Midbrain (tissue), 1 donor: ENCODE results near the gene PCDH15.

Experiments used
- DNase-seq: peaks from one replicate; lab custom pipeline; 2025; lab: John Stamatoyannopoulos, UW

Gene PCDH15

DNA sequence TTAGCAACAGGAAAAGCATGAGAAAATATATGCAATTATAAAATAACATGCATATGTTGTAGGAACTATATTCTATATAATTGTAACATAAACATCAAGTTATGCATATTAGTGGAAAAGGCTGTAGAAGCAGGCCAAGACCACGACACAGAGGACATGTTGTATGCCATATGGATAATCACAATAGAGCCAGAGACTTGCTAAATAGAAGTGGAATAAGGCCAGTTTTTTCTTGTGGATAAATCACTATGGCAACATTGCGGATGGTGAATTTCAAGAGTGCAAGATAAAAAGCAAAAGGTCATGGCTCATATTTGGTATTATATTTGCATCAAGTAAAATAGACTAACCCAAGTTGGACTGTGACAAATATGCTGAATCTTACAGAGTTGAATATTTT lies 93.0 kb downstream of the PCDH15 start:
- DNase-seq = no peak

DNA sequence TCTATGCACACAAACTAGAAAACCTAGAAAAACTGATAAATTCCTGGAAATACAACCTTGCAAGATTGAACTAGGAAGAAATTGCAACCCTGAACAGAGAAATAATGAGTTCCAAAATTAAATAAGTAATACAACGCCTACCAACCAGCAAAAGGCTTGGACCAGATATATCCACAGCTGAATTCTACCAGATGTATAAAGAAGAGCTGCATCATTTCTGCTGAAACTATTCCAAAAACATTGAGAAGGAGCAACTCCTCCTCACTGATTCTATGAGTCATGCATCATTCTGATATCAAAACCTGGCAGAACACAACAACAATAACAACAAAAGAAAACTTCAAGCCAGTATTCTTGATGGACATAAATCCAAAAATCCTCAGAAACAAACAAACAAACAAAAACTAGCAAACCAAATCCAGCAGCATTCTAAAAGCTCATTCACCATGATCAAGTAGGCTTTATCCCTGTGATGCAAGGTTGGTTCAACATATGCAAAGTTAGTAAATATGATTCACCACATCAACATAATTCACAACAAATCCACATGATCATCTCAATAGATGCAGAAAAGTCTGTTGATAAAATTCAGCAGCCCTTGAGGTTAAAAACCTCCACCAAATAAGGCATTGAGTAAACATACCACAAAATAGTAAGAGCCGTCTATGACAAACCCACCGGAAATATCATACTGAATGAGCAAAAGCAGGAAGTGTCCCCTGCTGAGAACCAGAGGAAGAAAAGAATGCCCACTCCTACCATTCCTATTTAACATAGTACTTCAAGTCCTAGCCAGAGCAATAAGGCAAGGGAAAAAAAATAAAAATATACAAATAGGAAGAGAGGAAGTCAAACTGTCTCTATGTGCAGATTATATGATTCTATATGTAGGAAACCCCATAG lies 98.2 kb downstream of the PCDH15 start:
- no peak for DNase-seq

DNA sequence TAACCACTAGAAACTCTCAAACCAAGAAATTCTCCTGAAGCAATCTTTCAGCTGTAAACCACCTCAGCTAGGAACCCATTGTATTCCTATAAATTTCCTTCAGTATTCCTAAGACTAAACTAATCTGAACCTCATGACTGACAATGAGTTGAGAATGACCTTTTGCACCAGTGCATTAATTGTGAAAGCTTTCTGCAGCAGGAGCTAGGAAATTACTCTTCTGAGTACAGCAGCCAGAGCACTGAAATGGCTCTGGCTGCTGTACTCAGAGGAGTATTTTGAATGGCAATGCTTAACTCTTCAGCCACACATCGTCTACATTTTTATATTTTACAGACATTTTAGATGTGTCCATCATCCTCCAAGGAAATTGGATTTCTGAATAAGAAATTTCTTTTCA lies 109.7 kb downstream of the PCDH15 start:
- DNase-seq = no peak

DNA sequence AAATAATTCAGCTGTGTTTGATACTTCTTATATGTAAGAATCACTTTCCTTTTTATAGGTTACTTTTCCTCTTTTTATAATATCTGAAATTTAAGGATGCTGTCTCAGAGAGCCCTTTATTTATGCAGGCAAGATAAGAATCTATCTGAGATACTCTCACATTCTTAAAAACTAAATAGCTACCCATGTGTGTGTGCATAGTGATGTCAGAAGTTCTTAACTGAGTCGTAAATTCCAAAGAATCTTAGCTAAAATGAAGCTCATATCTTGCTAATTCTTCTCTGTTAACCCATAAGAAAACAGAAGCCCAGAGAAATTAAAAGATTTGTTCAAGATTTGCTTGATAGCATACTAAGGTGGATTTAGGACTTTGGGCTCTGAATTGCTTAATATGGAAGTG lies 118.5 kb downstream of the PCDH15 start:
- no peak for DNase-seq

DNA sequence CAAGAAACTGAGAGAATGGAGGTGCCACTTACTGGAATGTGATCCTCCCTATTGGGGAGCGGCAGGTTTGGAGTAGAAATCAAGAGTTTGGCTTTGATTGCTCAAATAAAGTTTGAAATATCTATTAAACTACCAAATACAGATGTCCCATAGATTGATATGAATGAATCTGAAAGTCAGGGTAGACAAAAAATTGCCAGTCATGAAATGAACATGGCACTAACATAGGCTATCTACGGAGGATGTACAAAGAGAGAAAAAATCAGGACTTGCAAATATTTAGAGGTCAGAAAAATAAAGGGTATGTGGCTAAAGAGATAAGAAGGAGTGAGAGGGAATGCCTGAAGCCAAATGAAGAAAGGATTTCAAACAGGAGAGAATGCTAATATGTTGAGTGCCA lies 119.9 kb downstream of the PCDH15 start:
- no peak for DNase-seq

DNA sequence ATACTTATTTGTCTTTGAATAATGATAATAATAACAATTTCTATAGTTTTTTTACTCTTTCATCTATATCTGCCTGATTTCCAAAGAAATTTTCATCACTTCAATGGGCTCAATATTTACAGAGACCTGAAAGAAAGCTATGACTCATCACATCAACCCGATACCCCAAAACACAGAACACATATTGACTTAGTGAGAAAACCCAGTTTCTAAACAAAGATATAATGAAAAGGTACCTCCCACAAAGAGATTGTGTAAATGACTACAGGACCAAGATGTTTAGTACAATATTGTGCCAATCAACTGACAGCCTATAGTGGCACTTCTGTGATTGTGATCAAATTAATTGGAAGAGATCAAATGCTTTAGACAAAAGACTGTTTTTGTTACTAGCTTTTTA lies 133.9 kb downstream of the PCDH15 start:
- DNase-seq = no peak

DNA sequence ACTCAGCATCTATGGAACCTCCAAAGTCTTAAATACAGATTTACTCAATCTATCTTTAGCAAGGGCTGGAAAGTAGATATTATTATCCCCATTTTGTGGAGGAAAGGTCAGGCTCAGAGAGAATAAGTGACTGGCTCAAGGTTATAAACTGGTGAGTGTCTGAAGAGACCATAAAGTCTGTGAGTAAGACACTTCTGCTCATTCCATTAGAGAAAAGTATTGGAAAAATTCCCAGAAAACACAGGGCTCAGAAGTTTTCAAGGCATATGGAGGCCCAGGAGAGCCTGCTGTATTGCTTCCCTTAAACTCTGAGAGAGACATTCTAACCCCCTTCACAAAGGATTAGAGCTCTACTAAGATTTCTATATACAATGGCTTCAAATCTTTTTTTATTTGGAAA lies 134.8 kb downstream of the PCDH15 start:
- DNase-seq = no peak

DNA sequence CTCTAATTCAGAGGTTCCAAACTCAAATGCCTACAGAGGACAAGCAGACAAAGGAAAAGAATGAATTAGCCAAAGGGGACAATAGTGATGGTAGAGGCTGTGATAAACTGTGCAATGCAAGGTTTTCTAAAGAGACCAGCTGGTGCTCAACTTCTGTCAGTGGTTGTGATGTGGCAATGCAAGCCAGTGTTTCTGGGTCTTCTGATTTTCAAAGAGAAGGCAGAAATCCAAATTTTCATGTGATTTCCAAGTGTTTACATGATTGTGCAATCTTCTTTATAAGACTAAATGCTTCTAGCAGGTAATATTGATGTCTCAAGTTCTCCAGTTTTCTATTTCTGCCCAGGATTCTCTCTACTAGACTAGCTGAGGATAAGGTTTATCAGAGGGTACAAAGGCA lies 135.9 kb downstream of the PCDH15 start:
- DNase-seq = no peak

DNA sequence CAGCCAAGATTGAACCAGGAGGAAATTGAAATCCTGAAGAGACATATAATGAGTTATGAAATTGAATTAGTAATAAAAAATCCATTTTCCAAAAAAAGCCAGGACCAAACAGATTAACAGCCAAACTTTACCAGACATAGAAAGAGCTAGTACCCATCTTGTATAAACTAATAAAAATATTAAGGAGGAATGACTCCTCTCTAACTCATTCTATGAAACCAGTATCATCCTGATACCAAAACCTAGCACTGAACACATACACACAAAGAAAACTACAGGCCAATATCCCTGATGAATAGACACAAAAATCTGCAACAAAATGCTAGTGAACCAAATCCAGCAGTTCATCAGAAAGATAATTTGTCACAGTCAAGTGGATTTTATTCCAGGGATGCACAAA lies 140.6 kb downstream of the PCDH15 start:
- no peak for DNase-seq

DNA sequence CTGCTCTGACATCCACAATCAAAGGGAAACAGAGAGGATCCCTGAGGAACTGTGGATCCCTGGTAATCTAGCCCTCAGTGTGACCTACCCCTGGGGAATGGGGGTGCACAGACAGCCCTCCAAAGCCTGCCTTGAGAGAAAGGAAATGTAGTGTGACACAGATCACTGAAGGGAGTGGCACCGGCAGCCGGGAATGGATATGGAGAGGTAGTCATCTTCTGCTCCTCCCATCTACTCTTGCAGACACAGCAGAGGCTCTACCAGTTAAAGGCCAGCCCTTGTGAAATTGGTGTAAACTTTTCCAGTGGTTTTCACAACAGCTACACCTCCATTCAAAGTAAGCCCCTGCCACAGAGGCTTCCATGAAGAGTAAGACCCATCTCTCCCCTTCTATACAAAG lies 144.4 kb downstream of the PCDH15 start:
- DNase-seq = no peak

DNA sequence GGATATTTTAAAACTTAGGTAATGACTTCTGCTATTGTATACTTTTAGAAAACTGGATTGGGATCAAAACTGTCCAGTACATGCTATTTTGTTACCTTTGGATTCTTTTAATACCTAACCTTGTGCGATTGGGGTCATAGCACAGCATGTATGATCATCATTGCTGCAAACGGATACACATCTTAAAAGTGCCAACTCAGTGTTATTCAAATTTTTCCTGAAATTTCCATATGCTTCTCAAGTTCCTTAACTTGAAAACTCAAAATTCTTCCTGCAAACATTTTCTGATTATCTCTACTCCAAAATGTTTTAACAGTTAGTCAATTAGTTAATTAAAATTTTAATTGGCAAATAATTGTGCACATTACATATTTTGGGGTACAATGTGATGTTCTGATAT lies 147.5 kb downstream of the PCDH15 start:
- no peak for DNase-seq

DNA sequence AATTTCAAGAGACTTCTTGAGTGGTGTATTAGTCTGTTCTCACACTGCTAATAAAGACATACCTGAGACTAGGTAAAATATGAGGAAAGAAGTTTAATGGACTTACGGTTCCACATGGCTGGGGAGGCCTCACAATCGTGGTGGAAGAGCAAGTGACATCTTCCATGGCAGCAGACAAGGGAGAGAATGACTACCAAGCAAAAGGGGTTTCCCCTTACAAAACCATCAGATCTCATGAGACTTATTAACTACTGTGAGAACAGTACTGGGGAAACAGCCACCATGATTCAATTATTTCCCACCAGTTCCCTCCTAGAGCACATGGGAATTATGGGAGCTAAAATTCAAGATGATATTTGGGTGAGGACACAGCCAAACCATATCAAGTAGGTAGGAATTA lies 150.5 kb downstream of the PCDH15 start:
- no peak for DNase-seq

DNA sequence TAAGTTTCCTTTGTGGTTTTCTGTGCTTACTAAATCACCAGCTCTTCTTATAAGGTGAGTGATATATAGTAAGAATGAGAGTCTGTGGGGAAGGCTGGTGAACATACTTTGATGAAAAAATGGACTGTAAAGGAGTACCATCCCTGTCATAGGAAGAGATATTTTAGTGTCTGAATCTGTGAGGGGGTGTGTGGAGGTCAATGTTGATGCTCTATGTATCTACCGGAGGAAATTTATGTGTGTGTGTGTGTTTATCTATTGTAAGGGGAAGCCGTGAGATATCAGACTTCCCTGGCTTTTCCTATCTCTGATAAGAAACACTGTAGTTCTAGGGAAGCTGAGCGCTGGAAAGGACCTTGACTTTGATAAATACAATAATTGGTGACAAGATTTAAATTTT lies 179.0 kb downstream of the PCDH15 start:
- DNase-seq = no peak

DNA sequence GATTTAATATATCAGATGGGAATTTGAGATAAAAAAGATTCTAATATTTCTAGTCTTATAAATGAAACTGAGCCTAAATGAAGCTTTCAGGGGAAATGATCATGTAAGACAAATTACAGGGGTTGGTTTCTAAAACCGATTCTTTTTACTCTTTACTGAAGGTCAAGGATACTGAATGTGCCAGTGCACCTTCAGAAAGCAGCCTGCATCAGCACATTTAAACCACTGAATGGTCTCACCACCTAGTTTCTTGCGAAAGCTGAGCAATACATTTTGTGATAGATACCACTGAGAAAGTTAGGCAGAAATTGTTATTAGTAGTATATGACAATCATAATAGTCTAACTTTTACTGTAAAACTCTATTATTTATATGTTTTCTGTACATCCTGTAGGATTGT lies 180.7 kb downstream of the PCDH15 start:
- DNase-seq = no peak

DNA sequence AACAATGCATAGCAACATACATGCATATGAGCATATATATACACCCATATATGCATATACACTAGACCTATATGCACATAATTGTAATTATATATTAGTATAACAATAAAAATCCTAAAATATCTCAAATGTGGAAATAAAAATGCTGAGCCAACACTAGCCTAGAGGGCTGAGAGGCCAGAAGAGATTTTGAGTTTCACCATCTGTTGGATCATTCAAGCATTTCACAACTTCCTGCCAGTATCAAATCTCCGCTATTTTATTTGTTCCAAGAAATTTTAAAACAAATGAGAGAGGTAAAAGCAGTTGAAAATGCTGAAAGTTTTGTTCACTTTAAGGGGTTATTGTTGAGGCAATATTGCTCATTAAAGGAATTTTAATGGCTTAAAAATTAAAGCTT lies 187.0 kb downstream of the PCDH15 start:
- no peak for DNase-seq

DNA sequence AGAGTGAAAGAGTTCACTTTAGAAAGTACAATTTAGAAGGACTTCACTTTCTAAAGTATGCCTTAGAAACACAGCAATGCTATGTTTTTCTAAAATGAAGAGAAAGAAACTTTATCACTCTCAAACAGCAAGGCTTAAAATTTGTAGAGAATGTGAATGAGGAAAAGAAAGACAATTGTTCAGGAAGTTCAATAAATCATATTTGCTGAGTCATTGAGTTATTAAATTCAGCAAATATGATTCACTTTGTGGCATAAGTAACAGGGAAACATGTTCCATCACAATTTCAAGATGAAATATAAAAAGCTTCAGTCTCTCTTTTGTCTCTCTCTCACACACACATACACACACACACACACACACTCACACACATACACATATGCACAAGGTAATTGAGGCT lies 187.9 kb downstream of the PCDH15 start:
- no peak for DNase-seq

DNA sequence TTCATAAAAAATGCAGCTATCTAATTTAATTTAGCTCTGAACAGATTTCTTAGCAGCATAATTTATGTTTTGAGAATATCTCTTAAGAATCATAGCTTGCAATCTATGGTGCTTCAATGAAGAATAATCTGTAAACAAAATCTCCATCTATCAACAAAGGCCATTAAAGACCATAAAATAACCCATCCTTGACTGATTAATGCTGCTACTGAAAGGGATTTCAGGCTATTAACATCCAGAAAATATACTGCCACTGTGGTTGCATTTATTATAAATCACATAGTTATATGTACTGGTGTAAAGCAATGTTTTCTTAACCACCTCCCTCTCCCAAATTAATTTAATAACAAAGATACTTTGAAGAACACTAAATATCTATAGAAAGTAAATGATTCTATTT lies 191.6 kb downstream of the PCDH15 start:
- DNase-seq = no peak

DNA sequence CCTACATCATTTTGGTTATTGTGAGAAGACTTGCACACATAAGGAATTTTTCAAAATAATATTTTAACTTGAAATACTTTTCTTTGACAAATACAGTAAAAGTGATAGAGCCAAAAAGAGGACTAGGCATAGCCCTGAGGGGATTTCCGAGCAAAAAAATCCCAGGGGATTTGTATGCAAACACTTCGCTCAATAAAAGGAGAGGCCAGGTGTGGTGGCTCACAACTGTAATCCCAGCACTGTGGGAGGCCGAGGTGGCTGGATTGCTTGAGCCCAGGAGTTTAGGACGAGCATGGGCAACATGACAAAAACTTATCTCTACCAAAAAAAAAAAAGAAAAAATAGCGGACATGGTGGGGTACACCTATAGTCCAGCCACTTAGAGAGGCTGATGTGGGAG lies 193.0 kb downstream of the PCDH15 start:
- no peak for DNase-seq

DNA sequence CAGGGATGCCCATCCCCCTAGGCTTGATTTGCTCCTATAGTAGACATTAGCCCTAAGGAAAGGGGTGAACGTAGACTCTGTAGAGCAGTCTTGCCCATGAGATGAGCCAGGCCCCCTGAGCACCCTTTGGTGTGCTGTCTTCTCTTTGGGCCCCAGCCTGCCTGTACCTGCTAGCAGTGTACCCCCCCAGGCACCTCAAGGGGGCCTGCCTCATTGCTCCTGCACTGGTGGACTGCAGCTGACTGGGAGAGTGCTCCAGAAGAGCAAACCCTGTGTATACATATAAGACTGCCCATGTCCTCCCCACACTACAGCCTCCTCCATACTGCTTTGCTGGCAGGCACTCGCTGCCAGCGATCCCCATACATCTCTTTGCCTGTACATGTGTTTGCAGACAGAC lies 206.7 kb downstream of the PCDH15 start:
- DNase-seq = no peak

DNA sequence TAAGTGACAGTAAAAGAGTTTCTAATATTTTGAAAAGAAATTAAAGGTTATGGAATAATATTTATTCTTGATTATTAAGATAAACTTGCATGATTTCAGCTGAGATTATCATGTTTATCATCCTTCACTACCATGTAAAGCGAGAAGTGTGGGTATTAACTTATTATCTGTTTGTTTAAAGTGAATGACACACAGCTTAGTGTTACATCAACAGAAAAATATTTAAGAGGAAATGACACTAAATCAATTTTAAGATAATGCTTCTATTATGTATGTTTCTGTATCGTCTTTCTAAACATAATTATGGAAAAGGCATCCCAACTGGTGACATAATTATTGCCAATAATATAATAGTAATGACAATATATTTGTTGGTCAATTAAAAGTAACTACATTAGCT lies 213.1 kb downstream of the PCDH15 start:
- DNase-seq = no peak

DNA sequence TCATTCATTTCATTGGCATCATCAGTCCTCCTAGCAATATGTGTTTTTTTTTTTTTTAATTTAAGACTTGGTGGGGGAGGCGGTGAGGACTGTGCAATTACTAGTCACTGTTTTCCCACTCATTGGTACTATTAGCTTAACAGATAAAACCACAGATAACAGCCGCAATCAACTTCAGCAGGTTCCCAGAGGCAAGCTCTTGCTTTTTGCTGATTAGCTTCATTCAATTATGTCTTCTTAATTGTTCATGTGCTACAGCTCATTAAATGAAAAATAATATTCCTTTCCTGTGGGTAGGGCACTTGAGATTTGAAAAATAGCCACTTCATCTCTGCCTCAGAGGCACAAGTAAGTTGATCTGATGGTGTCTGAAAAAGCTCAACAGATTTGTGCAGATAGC lies 215.5 kb downstream of the PCDH15 start:
- DNase-seq = no peak

DNA sequence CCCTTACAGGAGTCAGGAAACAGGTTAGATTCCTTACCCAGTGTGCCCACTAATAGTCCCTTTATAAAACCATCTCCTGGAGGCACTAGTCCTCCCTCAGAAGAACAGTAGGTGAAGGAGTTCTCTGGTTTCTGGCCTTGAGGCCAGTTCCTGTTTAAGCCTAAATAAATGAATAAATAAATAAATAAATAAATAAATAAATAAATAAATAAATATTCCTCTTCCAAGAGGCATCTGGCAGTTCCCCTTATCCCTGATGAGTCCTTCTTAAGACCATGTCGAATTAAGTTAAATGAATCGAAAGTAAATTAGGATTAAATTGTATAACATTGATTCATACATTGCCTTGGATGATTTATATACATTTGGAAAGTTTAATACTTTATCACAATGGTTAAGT lies 223.3 kb downstream of the PCDH15 start:
- DNase-seq = no peak

DNA sequence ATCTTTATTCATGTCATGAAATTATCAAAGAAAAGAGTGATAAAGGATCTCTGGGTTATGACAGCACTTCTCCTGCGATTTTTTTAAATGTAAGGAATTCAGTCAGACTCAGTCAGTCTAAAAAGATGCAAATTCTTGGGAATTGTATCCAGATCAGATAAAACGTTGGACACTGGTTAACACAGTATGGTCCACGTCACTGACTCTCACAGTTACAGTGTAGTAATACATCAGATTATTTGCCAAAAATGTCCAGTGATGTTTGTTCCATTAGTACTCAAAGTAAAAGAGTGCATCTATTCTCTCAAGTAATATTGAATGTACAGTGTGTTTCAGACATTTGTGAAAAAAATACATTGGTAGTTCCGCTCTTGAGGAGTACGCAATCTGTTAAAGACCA lies 224.5 kb downstream of the PCDH15 start:
- DNase-seq = no peak

DNA sequence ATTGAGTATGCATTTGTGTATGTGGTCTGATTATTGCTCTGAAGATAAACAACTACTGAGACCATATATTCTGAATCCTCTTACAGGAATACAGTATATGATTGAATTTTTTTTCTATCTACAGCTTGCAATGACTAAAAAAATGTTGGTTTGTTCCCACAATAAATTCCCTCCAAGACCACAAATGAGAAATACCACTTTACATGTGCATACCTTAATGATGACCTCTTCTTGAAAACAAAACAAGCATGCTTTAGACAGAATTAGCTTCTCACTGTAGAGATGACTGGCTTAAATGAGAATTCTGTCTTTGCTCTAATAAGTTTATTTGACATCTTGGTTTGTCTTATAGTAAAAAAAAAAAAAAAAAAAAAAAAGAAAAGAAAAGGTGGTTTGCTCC lies 241.5 kb downstream of the PCDH15 start:
- DNase-seq = no peak
